OCI-LY3 (cell line): ENCODE data around the gene SOX12.

ENCODE experiments used
- EZH2phosphoT487 ChIP-seq: fragments of 200-600 bp; shearing (Covaris generic); IDR thresholded peaks from 2 replicates; pipeline ENCODE4 v1.6.1; 2018; ENCODE audit warnings: antibody characterized with exemption, mixed run types, low read depth
- TF ChIP-seq, protein P1 (sequence below): fragments of 200-600, 300-600 bp; sonication (generic); IDR thresholded peaks from 2 replicates; pipeline ENCODE4 v1.5.1; 2014; ENCODE audit warnings: antibody characterized with exemption, low read length, low read depth

DNA sequence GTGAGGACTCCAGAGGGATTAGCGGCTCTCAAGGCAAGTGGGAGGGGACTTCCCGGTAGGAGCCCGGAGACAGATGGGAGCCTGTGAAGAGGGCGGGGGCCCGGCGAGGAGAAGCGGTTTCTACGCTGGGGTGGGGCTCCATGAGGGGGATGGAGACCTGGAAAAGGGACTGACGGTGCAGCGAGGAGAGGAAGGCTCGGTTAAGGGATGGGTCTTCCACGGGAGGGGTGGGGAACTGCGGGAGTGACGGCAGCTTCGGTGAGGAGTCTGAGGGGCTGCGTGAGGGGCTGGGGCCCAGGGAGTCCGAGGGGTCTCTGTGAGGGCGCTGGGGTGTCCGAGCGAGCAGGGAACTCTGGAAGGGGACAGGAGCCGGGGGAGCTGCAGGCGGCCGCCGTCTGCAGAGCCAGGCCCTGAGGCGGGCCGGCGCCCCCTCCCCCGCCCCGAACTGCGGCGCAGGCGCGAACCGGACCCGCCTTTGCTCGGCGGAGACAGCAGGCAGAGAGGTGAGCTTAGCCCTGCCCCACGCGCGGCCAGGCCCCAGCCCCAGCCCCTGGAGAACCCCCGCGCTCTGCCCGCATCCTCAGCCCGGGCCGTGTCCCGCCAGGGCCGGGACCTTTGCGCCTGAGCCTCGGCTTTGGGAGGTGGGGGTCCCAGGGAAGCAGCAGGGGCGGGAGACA lies 21.4 kb downstream of the SOX12 start, which contains the start of gene NRSN2:
- TF ChIP-seq, protein P1, sequence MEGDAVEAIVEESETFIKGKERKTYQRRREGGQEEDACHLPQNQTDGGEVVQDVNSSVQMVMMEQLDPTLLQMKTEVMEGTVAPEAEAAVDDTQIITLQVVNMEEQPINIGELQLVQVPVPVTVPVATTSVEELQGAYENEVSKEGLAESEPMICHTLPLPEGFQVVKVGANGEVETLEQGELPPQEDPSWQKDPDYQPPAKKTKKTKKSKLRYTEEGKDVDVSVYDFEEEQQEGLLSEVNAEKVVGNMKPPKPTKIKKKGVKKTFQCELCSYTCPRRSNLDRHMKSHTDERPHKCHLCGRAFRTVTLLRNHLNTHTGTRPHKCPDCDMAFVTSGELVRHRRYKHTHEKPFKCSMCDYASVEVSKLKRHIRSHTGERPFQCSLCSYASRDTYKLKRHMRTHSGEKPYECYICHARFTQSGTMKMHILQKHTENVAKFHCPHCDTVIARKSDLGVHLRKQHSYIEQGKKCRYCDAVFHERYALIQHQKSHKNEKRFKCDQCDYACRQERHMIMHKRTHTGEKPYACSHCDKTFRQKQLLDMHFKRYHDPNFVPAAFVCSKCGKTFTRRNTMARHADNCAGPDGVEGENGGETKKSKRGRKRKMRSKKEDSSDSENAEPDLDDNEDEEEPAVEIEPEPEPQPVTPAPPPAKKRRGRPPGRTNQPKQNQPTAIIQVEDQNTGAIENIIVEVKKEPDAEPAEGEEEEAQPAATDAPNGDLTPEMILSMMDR = no peak
- no peak for TF ChIP-seq EZH2phosphoT487
